Stimulated activated CD4-positive, alpha-beta T cell treated with anti-CD3 and anti-CD28 coated beads, TNF-alpha, amount 100 ng/mL, for 48 hours (primary cell): ENCODE data around the gene GATA1.

Source experiments
- DNase-seq, 3 donors: peaks; one replicate each; pipeline ENCODE4 v3.0.0-alpha.2; 2020; ENCODE audit warnings: low read depth in 3 of 3

GATA1 gene

DNA sequence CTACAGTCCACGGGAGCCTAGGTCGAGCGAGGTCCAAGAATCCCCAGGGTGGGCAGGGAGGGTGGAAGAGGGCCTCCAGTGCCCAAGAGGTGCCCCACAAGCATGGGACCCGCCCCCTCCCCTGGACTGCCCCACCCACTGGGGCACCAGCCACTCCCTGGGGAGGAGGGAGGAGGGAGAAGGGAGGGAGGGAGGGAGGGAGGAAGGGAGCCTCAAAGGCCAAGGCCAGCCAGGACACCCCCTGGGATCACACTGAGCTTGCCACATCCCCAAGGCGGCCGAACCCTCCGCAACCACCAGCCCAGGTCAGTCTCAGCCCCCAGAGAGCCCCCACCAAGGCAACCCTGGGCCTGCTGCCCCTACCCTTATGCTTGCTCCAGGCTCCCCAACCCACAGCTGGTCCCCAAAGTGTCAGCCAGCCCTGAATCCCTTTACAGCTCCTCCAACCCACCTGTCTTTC lies at the start of gene GATA1:
Gene GATA1 (plus strand): TSS at position 250 of the 460 bp plus-strand sequence. CDS start 4,520 bp downstream, outside the sequence.
- no peak for DNase-seq

DNA sequence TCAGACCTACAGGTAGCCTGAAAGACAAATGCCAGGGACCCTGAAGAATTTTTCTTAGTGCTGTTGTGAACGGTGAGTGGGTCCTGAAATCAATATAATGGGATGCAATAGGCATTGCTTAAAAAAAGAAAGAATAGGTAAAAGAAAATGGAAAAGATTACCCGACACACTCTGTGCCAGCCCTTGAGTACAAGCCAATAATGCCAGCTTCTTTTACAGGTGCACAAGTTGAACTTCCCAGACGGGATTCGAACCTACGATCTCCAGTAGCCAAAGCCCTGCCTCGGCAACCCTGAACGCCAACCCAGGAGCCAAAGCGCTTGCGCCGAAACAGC lies 49.5 kb upstream of the GATA1 start:
- DNase-seq: peak in 1 of 3 donors; percentile 71

DNA sequence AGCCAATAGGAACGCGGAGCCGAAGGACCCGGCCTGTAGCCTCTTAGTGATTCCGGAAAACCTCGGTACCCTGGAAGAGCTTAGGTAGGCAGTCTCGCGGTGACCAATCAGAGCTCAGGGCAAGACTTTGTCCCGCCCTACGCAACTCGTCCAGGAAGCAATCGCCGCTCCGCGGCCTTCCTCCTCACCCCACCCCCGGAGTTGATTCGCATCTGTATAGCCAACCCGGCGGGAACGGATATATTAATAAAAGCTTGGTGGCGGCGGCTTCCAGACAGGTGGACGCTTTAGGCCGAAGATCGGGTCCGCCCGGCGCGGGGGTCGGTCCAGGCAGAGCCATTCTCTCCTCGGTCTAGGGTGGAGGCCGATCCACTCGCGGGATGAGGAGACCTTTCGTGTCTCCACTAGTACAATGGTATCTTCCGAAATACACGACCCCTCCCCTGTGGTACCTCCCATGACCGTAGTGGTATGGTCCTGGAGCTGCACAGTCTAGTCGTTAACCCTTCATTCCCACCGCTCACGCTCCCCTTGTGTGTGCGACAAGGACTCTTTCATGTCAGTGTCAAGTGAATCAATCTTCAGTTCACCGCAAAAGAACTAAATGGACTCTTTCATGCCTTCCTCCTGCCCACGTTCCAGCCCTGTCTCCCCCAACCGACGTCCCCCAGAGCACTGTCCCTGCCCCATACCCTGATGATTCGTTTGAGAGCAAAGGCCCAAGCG lies 49.0 kb upstream of the GATA1 start:
- DNase-seq: peak in 2 of 3 donors; percentile 58 to 81

DNA sequence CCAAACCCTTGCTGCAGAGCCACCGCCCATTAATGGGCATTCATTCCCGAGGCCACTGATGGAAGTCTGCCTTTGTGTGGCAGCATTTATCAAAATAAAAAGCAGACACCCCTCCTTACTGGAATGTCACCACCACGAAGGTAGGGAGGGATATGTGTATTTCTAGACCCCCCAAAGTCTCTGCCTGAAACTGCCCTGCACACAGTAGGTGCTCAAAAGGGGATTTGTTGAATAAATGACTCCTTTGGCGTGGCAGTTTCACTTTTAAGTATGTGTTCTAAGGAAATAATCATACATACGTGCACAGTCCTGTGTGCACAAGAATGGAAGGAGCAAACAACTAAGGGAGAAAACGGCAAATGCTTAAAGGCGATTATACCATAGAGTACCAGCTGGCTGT lies 48.5 kb upstream of the GATA1 start:
- no peak for DNase-seq

DNA sequence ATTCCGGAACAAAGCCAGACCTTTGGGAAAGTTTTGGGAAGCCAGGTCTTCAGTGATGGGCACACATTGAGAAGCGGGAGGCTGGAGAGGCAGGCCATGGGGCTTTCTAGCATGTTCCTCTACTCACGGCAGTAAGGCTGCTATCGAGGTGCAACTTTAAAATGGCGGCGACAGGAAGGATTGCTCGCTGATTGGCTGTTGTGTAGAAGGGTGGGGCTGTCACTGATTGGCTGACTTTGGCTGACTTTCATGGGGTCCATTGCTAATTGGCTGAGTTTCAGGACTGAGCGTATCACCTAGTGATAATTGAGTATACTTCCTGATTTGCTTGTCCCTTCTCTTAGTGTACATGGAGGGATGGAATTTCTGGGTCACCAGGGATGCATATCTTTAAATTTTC lies 44.6 kb upstream of the GATA1 start:
- no peak for DNase-seq

DNA sequence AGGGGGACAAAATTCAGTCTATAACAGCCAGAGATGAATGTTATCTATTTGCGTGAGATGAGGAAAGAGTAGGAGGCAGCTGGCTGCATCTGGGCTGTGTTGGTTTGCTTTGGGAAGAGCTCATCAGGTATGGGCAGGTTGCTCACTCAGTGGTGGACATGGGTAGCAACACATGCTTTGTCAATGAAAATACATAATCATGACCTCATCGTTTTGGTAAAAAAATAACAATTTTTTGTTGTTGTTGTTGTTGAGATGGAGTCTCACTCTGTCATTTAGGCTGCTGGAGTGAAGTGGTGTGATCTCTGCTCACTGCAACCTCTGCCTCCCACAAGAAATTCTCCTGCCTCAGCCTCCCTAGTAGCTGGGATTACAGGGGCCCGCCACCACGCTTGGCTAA lies 41.2 kb upstream of the GATA1 start:
- no peak for DNase-seq

DNA sequence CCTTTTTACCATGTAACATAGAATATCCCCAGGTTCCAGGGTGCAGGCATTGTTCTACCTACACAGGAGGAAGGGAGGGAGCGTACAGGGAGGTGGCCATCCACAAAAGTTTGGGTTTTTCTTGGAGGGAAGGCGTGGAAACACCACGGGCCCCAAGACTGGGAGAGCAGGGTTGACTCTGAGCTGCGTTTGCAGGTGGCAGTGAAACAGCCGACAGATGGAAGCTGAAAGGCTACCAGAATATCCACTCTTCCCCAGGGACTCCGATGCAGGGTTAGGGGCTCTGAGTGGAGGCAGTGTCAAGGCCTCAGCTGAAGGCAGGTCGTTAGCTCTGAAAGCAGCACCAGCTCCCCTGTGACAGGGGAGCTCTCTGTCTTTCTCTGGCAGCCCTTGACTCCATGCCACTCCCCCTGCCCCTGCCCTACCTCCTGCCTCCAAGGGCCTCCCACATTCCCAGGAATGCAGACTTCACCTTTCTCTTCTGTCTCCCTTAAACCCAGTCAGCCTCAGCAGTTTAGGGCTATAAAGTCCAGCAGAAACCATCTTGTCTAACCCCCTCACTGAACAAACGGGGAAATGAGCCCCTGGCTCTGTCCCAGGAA lies 38.9 kb upstream of the GATA1 start:
- no peak for DNase-seq

DNA sequence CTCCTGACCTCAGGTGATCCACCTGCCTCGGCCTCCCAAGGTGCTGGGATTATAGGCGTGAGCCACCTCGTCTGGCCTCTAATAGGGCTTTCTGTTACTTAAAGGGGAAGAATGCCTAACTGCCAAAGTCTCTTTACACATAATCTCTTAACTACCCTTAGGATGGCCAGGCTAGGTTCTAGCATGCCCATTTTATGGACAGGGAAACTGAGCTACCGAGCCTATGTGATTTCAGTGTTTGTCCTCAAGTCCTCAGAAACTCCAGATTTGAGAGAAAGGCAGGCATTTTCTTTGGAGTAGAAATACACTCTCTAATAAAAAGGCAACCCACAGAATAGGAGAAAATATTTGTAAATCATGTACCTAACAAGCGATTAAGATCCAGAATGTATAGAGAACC lies 37.2 kb upstream of the GATA1 start:
- no peak for DNase-seq

DNA sequence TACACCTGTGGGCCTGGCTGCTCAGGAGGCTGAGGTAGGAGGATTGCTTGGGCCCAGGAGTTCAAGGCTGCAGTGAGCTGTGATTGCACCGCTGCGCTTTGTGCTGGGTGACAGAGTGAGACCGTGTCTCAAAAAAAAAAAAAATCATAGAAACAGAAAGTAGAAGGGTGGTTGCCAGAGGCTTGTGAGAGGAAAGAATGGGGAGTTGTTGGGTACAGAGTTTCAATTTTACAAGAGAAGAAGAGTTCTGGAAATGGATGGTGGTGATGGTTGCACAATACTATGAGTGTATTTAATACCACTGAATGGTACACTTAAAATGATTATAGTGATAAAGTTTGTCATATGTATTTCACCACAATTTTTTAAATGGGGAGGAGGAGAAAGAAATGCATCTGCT lies 35.0 kb upstream of the GATA1 start:
- DNase-seq: no peak

DNA sequence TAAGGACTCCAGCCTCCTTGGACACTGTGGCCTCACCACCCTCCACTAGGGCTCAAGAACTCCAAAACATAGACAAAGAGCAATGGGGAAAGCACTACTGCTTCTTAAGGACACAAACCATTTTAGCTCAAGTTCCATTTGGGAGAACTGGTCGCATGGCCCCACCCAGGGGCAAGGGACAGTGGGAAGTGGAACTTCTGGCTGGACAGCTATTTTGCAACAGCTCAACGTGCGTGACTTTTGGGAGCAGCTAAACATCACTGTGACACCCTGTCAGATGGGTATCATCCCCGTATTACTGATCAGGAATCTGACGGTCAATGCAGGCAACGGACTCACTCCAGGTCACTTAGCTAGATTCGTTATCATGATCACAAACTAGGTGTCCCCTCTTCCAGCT lies 33.9 kb upstream of the GATA1 start:
- DNase-seq: no peak

DNA sequence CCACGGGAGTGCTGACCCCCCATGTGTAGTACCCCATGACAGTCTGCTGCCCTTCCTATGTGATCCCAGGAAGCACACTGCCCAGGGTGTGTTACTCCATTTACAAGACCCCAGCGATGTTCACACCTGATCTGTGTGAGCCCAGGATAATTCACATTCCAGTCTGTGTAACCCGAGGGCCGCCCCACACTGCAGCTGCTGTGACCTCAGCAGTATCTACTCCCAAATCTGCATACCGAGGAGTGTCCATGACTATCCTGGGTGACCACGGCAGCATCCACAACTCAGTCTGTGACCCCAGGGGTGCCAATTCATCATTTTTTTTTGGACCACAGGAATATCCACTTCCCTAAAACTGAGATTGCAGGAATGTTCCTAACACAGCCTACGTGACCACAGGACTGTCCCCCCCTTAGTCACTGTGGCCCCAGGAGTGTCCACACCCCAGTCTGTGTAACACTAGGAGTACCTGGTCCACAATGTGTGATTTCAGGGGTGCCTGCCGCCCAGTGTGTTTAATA lies 32.6 kb upstream of the GATA1 start:
- DNase-seq: no peak

DNA sequence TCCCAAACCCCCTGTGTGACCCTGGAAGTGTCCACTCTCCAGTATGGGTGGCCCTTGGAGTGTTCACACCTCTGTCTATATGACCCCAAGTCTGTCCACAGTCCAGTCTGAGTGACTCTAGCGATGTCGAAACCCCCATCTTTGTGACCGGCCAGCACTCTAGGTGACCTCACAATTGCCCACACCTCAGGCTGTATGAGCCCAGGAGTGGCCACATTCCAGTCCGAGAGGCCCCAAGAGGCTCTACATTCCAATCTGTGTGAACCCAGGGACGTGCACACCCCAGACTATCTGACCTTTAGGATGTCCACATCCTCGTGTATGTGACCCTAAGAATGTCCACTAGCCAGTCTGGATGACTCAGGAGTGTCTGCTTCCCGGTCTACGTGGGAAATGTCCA lies 32.2 kb upstream of the GATA1 start:
- no peak for DNase-seq

DNA sequence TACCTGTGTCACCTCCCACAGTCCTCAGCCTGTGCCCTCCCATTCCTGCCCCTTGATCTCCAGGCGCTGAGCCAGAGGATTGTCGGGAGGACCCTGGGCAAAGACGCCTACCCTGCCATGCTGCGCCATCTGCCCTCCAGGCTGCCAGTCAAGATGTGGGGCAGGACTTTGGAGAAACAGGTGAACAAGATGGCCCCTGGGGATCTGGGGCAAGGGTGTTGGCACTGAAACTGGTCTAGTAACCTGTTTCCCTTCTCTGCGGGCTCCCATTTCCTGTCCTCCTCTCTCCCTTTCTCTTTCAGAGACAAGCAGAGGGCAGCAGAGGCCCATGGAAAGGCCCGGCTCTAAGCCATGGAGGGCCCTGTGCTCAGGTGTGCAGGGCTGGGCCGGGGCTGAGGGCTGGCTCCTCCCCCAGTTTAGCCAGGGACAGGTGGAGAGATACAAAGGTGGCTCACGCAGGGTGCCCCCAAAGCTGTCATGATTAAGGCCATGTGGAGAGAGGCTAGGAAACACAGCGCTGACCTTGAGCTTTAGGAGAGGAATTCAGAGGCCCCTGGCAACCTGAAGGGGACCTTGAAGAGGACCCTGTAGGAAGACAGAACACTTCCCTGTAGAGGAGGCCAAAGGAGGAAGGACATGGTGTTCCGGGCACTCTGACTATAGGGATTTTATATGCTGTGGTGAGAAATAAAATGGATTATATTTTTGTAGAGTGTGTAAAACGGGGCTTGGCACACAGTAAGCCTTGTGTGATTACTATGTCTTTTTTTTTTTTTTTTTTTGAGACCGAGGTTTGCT lies 24.5 kb upstream of the GATA1 start, which contains the start of gene GLOD5:
Gene GLOD5 (plus strand): TSS at position 74 of the 798 bp plus-strand sequence. CDS start 44 bp downstream, at position 118.
- no peak for DNase-seq

DNA sequence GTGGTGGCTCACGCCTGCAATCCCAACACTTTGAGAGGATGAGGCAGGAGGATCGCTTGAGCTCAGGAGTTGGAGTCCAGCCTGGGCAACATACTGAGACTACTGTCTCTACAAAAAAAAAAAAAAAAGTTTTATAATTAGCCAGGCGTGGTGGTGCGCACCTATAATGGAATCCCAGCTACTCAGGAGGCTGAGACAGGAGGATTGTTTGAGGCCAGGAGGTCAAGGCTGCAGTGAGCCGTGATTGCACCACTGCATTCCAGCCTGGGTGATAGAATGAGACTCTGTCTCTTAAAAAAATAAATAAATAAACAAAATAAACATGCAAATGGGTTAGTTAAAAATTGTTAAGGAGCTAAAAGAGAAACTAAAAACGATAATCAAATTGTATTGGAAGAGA lies 17.2 kb upstream of the GATA1 start:
- DNase-seq: no peak

DNA sequence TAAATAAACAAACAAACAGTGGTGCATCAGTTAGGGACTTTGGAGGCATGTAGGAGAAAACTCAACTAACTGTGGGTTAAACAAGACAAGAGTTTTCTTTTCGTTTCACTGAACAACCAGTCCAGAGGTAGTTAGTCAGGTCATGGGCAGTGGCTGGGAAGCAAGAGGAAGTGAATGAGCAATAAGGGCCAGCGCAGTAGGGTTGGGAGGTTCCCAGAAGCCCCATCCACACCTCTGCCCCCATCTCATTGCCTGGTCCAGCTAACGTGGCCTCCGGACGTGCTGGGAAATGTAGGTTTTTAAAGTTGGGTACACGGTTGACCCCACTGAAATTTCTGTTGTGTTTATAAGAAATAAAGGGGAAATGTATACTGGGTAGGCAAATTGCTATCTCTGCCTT lies 16.1 kb upstream of the GATA1 start:
- no peak for DNase-seq

DNA sequence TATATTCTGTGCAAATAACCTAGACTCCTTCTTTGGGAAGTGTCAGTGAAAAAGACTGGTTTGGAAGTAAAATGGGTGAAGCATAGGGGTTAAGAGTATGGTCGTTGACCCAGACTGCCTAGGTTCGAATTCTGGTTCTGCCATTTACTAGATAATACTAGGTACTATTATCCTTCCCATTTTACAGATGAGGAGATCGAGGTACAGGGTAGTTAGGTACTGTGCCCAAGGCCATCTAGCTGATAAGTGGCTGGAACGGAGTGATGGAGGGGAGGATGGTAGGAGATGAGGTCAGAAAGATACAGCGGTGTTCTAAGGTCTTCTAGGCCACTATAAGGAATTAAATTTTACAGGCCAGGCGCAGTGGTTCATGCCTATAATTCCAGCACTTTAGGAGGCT lies 13.8 kb upstream of the GATA1 start:
- DNase-seq: no peak

DNA sequence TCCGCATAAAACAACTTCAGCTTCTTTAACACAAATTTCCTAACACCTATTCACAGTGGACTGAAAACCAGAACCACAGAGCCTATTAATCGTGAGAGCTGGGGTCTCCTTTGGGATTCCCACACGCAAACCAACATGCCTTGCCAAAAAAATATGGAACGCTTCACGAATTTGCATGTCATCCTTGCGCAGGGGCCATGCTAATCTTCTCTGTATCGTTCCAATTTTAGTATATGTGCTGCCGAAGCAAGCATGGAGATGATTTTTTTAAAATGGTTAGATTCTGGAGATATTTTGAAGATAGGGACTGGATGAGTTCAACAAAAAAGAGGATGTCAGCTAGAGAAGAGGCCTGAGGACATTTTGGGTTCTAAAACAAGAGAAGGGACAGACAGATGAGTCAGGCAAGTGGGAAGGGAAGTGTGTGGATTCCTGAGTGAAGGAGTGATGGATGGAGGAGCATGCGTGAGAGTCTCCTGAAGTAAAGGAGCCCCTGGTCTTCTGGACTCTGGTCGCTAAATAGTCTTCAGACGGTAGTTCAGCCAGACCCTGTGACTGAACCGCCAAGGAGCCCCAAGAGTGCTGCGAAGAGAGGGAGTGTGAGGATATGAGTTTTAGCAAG lies 9.5 kb upstream of the GATA1 start:
- no peak for DNase-seq

DNA sequence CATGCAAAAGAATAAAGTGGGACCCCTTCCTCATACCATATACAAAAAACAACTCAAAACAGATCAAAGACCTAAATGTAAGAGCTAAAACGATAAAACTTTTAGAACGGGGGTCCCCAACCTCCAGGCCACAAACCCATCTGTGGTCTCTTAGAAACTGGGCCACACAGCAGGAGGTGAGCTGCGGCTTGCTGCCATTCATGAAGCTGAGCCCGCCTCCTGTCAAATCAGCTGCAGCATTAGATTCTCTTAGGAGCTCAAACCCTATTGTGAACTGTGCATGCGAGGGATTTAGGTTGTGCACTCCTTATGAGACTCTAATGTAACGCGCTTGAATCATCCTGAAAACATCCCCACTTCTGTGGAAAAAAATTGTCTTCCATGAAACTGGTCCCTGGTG lies 7.0 kb upstream of the GATA1 start:
- DNase-seq: no peak

DNA sequence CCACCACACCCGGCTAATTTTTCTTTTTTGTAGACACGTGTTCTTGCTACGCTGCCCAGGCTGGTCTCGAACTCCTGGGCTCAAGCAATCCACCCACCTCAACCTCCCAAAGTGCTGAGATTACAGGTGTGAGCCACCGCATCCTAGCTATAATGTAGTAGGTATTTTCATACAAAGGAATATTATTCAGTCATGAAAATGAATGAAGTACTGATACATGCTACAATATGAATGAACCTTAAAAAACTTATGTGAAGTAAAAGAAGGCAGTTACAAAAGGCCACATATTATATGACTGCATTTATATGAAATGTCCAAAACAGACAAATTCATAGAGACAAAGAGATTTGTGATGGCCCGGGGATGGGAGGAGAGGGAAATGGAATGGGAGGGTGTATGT lies 4.7 kb upstream of the GATA1 start:
- DNase-seq: no peak

DNA sequence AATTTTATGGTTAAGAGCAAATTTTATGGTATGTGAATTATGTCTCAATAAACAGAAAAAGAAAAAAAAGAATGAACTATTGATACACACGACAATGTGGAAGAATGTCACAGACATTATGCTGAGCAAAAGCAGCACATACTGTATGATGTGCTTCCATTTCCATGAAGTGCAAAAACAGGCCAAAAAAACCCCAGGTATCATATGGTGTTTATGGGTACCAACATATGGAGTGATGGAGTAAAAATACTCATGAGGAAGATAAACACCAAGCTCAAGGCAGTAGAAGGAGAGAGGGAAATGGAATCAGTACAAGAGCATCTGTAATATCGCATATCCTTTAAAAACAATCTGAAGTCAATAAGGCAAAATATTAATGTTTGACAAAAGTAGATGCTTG lies 4.2 kb upstream of the GATA1 start:
- DNase-seq: no peak

DNA sequence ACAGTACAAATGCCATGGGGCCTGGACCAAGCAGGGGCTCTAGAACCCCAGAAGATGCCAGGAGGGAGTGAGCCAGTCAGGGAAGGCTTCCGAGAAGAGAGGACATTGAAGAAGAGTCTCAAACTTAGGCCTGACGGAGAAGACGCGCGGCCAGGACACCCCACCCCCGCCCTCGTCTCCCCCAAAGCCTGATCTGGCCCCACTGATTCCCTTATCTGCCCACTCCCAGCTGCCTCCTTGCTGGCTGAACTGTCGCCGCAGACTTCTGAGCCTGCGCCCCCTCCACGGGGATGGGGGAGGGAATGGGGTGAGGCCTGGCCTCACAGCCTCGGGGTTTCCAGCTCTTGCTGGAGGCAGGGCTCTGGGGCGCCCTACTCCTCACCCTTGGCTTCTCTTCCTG lies 3.6 kb upstream of the GATA1 start:
- no peak for DNase-seq

DNA sequence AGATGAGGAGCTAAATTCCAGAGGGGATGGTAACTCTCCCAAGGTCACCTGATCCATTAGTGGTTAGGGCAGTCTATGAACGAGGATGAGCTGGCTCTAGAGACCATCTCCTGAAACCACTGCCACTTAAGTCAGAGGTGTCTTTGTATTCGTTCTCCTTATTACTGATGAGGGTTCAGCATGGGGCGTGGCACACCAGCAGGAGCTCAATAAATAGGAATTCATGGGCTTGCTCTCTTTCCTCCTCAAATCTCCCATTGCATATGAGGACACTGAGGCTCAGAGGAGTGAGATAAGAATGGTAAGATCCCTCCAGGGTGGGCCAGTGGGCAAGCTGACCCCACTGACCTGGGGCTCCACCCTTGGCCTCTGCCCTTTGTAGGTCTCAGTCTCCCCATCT lies 1.7 kb upstream of the GATA1 start:
- DNase-seq: no peak
